H9 (cell line): ENCODE data around the gene SMARCA2. TPM values are rescaled to one million over a fixed set of nuclear protein-coding genes. Genes with fewer than 3 reads are reported as not detected.

Source experiments
- DNase-seq: peaks from one replicate; pipeline ENCODE4 v3.0.0-alpha.2; 2017
- H2AFZ ChIP-seq: one replicate; pipeline ENCODE4 v1.6.1; 2013; ENCODE audit warnings: mild to moderate bottlenecking, low read length, control low read depth, moderate library complexity
- H2AK5ac ChIP-seq: 2 replicates; pipeline ENCODE4 v1.6.1; 2013; ENCODE audit warnings: low read length, control low read depth, mixed read lengths; ENCODE audit not compliant: insufficient read length
- H2BK120ac ChIP-seq: one replicate; pipeline ENCODE4 v1.6.1; 2013; ENCODE audit warnings: low read depth, mild to moderate bottlenecking, low read length, control low read depth, inconsistent platforms; ENCODE audit not compliant: poor library complexity, severe bottlenecking
- H2BK12ac ChIP-seq: 2 replicates; pipeline ENCODE4 v1.6.1; 2013; ENCODE audit warnings: low read length, control low read depth, mixed read lengths, low read depth; ENCODE audit not compliant: insufficient read length
- H2BK15ac ChIP-seq: 2 replicates; pipeline ENCODE4 v1.6.1; 2013; ENCODE audit warnings: low read depth, low read length, control low read depth
- H2BK20ac ChIP-seq: one replicate; pipeline ENCODE4 v1.6.1; 2013; ENCODE audit warnings: low read depth, mild to moderate bottlenecking, low read length, control low read depth, inconsistent platforms; ENCODE audit not compliant: poor library complexity, severe bottlenecking
- H2BK5ac ChIP-seq: 2 replicates; pipeline ENCODE4 v1.6.1; 2013; ENCODE audit warnings: low read length, control low read depth, mixed read lengths; ENCODE audit not compliant: insufficient read length
- H3K14ac ChIP-seq: 2 replicates; pipeline ENCODE4 v1.6.1; 2013; ENCODE audit warnings: low read length, control low read depth; ENCODE audit not compliant: insufficient read depth
- H3K18ac ChIP-seq: 2 replicates; pipeline ENCODE4 v1.6.1; 2013; ENCODE audit warnings: low read depth, mild to moderate bottlenecking, mixed read lengths, low read length, control low read depth; ENCODE audit not compliant: insufficient read length
- H3K23ac ChIP-seq: 2 replicates; pipeline ENCODE4 v1.6.1; 2013; ENCODE audit warnings: low read length, control low read depth, mixed read lengths, low read depth; ENCODE audit not compliant: insufficient read length
- H3K23me2 ChIP-seq: 2 replicates; pipeline ENCODE4 v1.6.1; 2013; ENCODE audit warnings: low read depth, mild to moderate bottlenecking, mixed read lengths, low read length, control low read depth; ENCODE audit not compliant: insufficient read length, poor library complexity, severe bottlenecking
- H3K27ac ChIP-seq: 2 replicates; pipeline ENCODE4 v1.5.1; 2013; ENCODE audit warnings: low read length, control low read depth, mixed read lengths, low read depth; ENCODE audit not compliant: insufficient read length
- H3K27me3 ChIP-seq: 2 replicates; pipeline ENCODE4 v1.6.1; 2013; ENCODE audit warnings: low read length, control low read depth, inconsistent platforms; ENCODE audit not compliant: insufficient read depth
- H3K4ac ChIP-seq: 2 replicates; pipeline ENCODE4 v1.6.1; 2013; ENCODE audit warnings: low read depth, mild to moderate bottlenecking, control low read depth, inconsistent platforms, low read length, moderate library complexity
- H3K4me1 ChIP-seq: 2 replicates; pipeline ENCODE4 v1.6.1; 2013; ENCODE audit warnings: low read length, control low read depth, inconsistent platforms; ENCODE audit not compliant: insufficient read depth
- H3K4me2 ChIP-seq: 2 replicates; pipeline ENCODE4 v1.6.1; 2013; ENCODE audit warnings: low read length, control low read depth, mixed read lengths; ENCODE audit not compliant: insufficient read length, insufficient read depth
- H3K56ac ChIP-seq: 2 replicates; pipeline ENCODE4 v1.6.1; 2013; ENCODE audit warnings: low read depth, mild to moderate bottlenecking, mixed read lengths, low read length, control low read depth; ENCODE audit not compliant: insufficient read length
- H3K79me1 ChIP-seq: 2 replicates; pipeline ENCODE4 v1.6.1; 2013; ENCODE audit warnings: low read depth, mild to moderate bottlenecking, moderate library complexity, low read length, control low read depth, inconsistent platforms; ENCODE audit not compliant: insufficient read depth, poor library complexity, severe bottlenecking
- H3K79me2 ChIP-seq: 2 replicates; pipeline ENCODE4 v1.6.1; 2013; ENCODE audit warnings: low read length, control low read depth, inconsistent platforms; ENCODE audit not compliant: insufficient read depth
- H3K9ac ChIP-seq: 2 replicates; pipeline ENCODE4 v1.6.1; 2013; ENCODE audit warnings: low read length, control low read depth, mixed read lengths; ENCODE audit not compliant: insufficient read length; ENCODE audit errors: extremely low read depth
- H3K9me3 ChIP-seq: one replicate; pipeline ENCODE4 v1.6.1; 2013; ENCODE audit warnings: low read depth, low read length, inconsistent platforms; ENCODE audit not compliant: control insufficient read depth
- H3T11ph ChIP-seq: one replicate; pipeline ENCODE4 v1.6.1; 2013; ENCODE audit warnings: mild to moderate bottlenecking, low read length, control low read depth, inconsistent platforms
- H4K20me1 ChIP-seq: one replicate; pipeline ENCODE4 v1.6.1; 2013; ENCODE audit not compliant: control insufficient read depth, insufficient read length, insufficient read depth
- H4K5ac ChIP-seq: 2 replicates; pipeline ENCODE4 v1.6.1; 2013; ENCODE audit warnings: low read depth, mild to moderate bottlenecking, mixed read lengths, low read length, control low read depth; ENCODE audit not compliant: insufficient read length
- H4K8ac ChIP-seq: replicated peaks from 2 replicates; pipeline ENCODE4 v1.6.1; 2013; ENCODE audit warnings: low read length, control low read depth, mixed read lengths, low read depth; ENCODE audit not compliant: insufficient read length
- H4K91ac ChIP-seq: 2 replicates; pipeline ENCODE4 v1.6.1; 2013; ENCODE audit warnings: low read depth, mild to moderate bottlenecking, moderate library complexity, mixed read lengths, low read length, control low read depth; ENCODE audit not compliant: insufficient read length
- H3K27ac Mint-ChIP-seq, 3 experiments: 2 replicates in 2 of 3; 3 replicates in 1 of 3; pipeline ENCODE4 v1.8.0; 2020 to 2021; ENCODE audit warnings: mixed read lengths in 3 of 3, mild to moderate bottlenecking in 1 of 3, moderate library complexity in 1 of 3
- H3K27me3 Mint-ChIP-seq: 2 replicates; pipeline ENCODE4 v1.8.0; 2021; ENCODE audit warnings: low read depth, mild to moderate bottlenecking, moderate library complexity, mixed read lengths
- H3K36me3 Mint-ChIP-seq, 3 experiments: 2 replicates in 2 of 3; 3 replicates in 1 of 3; pipeline ENCODE4 v1.8.0; 2020 to 2021; ENCODE audit warnings: low read depth in 3 of 3, mixed read lengths in 3 of 3; ENCODE audit not compliant: insufficient read depth in 1 of 3
- H3K4me1 Mint-ChIP-seq, 2 experiments: 2 replicates each; pipeline ENCODE4 v1.8.0; 2020; ENCODE audit warnings: mixed read lengths in 2 of 2
- H3K4me3 Mint-ChIP-seq, 2 experiments: 2 replicates in 1 of 2; 3 replicates in 1 of 2; pipeline ENCODE4 v1.8.0; 2020 to 2021; ENCODE audit warnings: mild to moderate bottlenecking in 2 of 2, mixed read lengths in 2 of 2, moderate library complexity in 1 of 2
- H3K9me3 Mint-ChIP-seq, 2 experiments: 2 replicates in 1 of 2; 3 replicates in 1 of 2; pipeline ENCODE4 v1.8.0; 2020; ENCODE audit warnings: mild to moderate bottlenecking in 2 of 2, mixed read lengths in 2 of 2, moderate library complexity in 1 of 2
- WGBS: extraction: QIAGEN DNeasy Blood & Tissue Kit; methylation state at CpG from one replicate; pipeline ENCODE4 v1.1.7; 2013; ENCODE audit warnings: missing lambda C conversion rate, low lambda C conversion rate, mixed read lengths; ENCODE audit not compliant: insufficient read length; ENCODE audit errors: extremely low coverage; 5-methylcytosine and 5-hydroxymethylcytosine counted together
- total RNA-seq: library from RNA; stranded (reverse); gene quantifications from 2 replicates; pipeline ENCODE4 v1.2.1, GENCODE V29; 2021
- TF ChIP-seq, protein P1 (sequence below): fragments of 200-600 bp; sonication (generic); conservative IDR thresholded peaks from 3 replicates; pipeline ENCODE4 v1.8.0; 2021; ENCODE audit warnings: antibody characterized with exemption, mild to moderate bottlenecking

Gene SMARCA2
- total RNA-seq, 1 experiment from 2014 or later, result 15.3 TPM

DNA sequence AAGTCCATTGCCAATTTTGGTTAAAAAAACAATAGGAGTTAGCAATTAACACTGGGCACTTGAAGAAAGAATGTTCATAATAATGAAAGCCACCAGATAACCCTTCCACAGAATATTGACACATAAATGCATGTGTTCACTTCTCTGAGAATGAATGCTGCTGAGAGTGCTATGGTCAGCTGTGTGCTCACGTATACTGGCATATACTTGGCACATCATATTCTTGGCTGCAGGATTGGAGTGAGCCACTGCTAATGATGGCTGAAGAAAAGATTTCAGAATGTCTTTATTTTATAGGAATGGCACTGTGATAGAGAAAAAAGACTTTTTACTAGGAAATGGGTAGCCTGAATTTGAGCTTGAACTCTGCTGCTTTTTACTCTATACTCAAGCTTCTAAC lies 46.0 kb upstream of the SMARCA2 start:
- no peak overlapping the region for H3T11ph ChIP-seq
- no peaks in the 10 kb centered on the region for H3K79me1 ChIP-seq
- no peak overlapping the region for H3K27ac Mint-ChIP-seq
- no peak overlapping the region for H4K8ac ChIP-seq
- peaks cover 9 to 26% (median 10%) of the 10 kb centered on the region in 3 experiments for H3K36me3 Mint-ChIP-seq
- H3K23me2 ChIP-seq, result no peaks in the 10 kb centered on the region
- H3K79me2 ChIP-seq, result no peaks in the 10 kb centered on the region
- H3K27me3 Mint-ChIP-seq, result peaks cover 2% of the 10 kb centered on the region
- no peak overlapping the region for H3K4me3 Mint-ChIP-seq
- H3K9me3 Mint-ChIP-seq, result peaks cover 24 to 25% of the 10 kb centered on the region in 2 experiments
- no peak overlapping the region for H3K23ac ChIP-seq
- no peak overlapping the region for H2AK5ac ChIP-seq
- H2BK5ac ChIP-seq, result no peak overlapping the region
- H2AFZ ChIP-seq, result no peak overlapping the region
- no peak overlapping the region for H2BK12ac ChIP-seq
- no peak overlapping the region for H3K4me2 ChIP-seq
- no peaks in the 10 kb centered on the region for H3K4me1 ChIP-seq
- DNase-seq, result no peak
- H3K9ac ChIP-seq, result no peak overlapping the region
- H3K18ac ChIP-seq, result no peak overlapping the region
- H2BK15ac ChIP-seq, result no peak overlapping the region
- no CpG with 5 or more reads among the region's 1 CpG for WGBS
- H4K20me1 ChIP-seq, result no peaks in the 10 kb centered on the region
- no peak overlapping the region for H3K27ac ChIP-seq
- H4K91ac ChIP-seq, result no peak overlapping the region
- H3K14ac ChIP-seq, result no peak overlapping the region
- H3K27me3 ChIP-seq, result no peaks in the 10 kb centered on the region
- no peak overlapping the region for H4K5ac ChIP-seq
- no peak overlapping the region for H3K4ac ChIP-seq
- no peak overlapping the region for H3K56ac ChIP-seq
- no peak overlapping the region for H2BK20ac ChIP-seq
- peaks cover 4% of the 10 kb centered on the region in 2 experiments for H3K4me1 Mint-ChIP-seq
- TF ChIP-seq, protein P1, sequence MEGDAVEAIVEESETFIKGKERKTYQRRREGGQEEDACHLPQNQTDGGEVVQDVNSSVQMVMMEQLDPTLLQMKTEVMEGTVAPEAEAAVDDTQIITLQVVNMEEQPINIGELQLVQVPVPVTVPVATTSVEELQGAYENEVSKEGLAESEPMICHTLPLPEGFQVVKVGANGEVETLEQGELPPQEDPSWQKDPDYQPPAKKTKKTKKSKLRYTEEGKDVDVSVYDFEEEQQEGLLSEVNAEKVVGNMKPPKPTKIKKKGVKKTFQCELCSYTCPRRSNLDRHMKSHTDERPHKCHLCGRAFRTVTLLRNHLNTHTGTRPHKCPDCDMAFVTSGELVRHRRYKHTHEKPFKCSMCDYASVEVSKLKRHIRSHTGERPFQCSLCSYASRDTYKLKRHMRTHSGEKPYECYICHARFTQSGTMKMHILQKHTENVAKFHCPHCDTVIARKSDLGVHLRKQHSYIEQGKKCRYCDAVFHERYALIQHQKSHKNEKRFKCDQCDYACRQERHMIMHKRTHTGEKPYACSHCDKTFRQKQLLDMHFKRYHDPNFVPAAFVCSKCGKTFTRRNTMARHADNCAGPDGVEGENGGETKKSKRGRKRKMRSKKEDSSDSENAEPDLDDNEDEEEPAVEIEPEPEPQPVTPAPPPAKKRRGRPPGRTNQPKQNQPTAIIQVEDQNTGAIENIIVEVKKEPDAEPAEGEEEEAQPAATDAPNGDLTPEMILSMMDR, result no peak
- no peak overlapping the region for H2BK120ac ChIP-seq
- peaks cover 9% of the 10 kb centered on the region for H3K9me3 ChIP-seq
